Body of pancreas (tissue), 4 donors: Measurements from ENCODE around the gene NPHP1.
"Not testable (repeated sequence)": the region's sequence is repeated elsewhere in the genome, so short reads cannot be mapped to it uniquely, and the experiment has no call there.

Experiments used
- CTCF ChIP-seq, 7 experiments: fragments of 450-650 bp in 4 of 7; fragments of 200-600 bp in 3 of 7; sonication (generic) in 3 of 7; IDR thresholded peaks; one replicate each; pipeline ENCODE4 v1.5.1; 2016 to 2019; ENCODE audit warnings: antibody characterized with exemption in 7 of 7
- POLR2A ChIP-seq, 3 donors: fragments of 450-650 bp; IDR thresholded peaks; one replicate each; pipeline ENCODE4 v1.6.1; 2016; ENCODE audit warnings: antibody characterized with exemption in 3 of 3, mild to moderate bottlenecking in 2 of 3

- not testable (repeated sequence) for TF ChIP-seq CTCF, POLR2A (IDR thresholded peaks at IDR 0.05)
Measured at GRCh38 chr2:110100880-110101279, 103.9 kb downstream of the NPHP1 start.
